Inferior parietal cortex (tissue), 1 donor: ENCODE measurements around the gene FNDC3B.
"Not testable (repeated sequence)": the region's sequence is repeated elsewhere in the genome, so short reads cannot be mapped to it uniquely, and the experiment has no call there.

Experiments
- DNase-seq: peaks from one replicate; pipeline ENCODE4 v3.0.0-alpha.2; 2016; ENCODE audit errors: extremely low spot score

FNDC3B gene

DNA sequence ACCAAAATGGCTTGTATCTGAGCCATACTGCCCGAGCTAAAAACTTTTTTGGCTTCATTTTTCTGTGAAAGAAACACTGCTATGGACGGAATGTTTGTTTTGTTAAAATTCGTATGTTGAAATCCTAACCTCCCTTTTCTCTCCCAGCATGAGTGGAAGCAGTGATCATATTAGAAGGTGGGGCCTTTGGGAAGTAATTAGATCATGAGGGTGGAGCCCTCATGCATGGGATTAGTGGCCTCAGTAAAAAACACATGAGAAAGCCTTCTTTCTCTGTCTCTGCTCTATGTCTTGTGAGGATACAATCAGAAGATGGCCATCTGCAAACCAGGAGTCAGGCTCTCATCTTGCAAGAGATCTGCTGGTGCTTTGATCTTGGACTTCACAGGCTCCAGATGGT lies 7.4 kb upstream of the FNDC3B start:
- DNase-seq: no peak

DNA sequence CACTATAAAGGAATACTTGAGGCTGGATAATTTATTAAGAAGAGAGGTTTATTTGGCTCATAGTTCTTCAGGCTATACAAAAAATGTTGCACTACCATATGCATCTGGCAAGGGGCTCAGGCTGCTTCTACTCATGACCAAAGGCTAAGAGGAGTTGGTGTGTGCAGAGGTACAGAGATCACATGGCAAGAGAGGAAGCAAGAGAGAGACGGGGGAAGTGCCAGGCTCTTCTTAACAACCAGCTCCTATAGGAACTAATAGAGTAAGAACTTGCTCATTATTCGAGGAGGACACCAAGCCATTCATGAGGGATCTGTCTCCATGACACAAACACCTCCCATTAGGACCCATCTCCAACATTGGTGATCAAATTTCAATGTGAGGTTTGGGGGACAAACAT lies 6.0 kb upstream of the FNDC3B start:
- DNase-seq: no peak

DNA sequence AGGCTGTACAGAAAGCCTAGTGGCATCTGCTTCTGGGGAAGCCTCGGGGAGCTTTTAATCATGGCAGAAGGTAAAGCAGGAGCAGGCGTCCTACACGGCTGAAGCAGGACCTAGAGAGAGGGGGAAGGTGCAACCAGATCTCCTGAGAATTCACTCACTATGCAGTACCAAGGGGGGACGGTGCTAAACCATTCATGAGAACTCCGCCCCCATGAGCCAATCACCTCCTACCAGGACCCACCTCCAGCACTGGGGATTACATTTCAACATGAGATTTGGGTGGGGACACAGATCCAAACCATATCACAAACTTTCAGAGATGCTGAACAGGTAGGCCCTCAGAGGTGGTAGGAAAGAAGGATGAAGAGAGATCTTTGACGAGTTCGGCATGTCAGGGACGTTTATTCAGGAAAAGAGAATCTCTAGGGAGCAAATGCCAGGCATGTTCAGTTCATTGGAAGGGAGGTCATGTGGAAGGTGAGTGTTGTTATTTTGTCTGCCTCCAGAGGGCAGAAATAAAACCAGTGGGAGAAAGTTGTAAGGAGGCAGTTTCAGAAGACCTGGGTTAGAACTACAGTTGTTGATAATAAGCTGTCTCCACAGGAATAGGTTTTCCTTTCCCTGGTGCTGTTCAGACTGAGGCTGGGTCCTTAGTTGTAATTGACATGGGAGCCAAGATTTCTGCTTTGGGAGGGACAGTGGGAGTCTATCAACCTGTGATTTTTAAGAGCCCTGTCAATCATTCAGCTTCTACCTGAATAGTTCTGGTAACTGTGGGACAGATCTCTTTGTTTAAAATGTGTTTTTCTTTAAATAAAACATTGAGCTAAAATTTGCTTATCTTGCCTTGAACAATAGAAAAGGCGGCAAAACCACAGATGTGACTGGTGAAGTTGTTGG lies 4.3 kb upstream of the FNDC3B start:
- DNase-seq: no peak

DNA sequence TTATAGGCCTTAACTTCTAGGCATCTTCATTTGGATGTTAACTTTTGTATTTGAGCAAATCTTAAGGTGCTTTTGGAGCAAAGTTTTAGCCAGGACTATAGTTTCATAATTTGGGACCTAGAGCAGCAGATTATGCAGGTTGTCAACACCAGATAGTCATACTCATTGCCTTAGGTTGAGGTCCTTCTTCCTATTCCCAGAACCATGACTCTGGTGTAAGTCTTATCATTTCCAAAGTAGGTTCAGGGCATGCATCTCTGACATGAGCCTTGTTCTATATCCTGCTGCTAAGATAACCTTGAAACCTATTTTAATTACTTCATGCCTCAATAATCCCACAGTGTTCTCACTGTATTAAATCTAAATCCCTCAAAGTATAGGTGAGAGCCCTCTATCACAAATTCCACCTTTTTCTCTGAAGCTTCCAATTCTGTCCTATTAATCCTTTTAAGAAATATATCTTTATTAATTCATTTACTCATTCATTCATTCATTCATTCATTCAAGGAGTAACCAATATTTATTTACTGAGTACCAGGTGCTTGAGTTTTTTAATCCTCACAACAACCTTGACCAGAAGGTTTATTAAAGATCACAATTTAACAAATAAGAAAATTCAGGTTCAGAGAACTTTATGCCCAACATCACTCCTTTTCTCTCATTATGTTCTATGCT lies 2.7 kb upstream of the FNDC3B start:
- no peak for DNase-seq

DNA sequence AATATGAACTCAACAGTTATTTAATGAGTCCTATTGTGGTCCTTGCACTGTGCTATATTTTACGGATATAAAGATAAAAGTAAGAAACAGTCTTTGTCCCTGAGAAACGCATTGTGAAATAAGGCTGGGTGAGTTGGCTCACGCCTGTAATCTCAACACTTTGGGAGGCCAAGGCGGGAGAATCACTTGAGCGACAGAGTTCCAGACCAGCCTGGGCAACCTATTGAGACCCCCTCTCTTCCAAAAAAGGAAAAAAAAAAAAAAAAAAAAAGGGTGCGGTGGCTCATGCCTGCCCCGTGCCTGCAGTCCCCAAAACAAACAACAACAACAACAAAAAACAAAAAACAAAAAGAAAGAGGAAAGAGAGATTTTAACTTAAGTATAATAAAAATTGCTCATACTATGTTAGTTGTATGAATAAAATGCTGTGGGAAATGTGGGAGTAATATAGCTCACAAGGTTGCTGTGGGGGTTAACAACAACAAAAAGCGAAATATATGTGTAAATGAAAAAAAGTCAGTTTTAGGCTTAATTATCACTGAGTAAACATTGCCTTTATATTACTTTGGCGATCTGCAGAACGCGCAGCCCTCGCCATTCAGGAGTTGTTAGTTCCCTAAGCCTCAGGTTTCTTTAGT lies 461 bp upstream of the FNDC3B start:
- DNase-seq: no peak

DNA sequence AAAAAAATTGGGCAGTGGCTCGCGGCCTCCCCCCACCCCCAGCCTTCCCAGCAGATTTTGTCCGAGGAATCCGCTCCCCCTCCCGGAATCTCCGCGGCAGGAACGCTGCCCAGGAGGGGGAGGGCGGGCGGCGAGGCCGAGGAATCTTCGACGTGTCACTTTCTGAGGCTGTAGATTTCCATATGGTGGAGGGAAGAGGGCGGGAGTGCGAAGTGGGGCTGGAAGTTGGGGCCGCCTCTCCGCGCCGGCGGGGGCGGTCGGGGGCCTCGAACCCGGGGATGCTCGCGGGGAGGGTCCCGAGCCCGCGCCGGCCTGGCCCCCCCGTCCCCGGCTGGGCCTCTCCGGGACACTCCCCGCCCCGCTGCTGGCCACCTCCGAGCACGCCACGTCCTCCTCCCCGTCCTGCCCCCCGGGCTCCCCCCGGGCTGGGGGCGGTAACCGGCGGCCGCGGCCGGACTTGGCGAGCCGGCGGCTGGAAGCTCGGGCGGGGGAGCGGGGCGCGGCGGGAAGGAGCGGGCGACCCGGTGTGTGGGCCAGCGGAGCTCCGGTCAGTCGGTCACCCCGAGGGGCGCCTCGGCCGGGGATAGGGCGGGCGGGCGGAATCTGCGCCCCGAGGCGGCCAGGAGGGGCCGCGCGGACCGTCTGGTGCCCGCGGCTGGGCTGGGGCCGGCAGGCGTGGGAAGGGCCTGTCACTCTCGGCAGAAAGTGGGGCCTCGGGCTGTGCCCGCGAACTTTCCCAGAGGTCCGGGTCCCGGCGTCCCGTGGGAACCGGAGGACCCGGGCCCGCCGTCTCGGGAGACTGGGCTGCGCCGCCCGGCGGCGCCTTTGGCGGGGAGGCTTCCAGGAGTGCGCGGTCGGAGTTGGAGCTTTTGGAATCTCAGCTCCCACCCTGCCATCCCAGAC lies 951 bp downstream of the FNDC3B start:
- no peak for DNase-seq

DNA sequence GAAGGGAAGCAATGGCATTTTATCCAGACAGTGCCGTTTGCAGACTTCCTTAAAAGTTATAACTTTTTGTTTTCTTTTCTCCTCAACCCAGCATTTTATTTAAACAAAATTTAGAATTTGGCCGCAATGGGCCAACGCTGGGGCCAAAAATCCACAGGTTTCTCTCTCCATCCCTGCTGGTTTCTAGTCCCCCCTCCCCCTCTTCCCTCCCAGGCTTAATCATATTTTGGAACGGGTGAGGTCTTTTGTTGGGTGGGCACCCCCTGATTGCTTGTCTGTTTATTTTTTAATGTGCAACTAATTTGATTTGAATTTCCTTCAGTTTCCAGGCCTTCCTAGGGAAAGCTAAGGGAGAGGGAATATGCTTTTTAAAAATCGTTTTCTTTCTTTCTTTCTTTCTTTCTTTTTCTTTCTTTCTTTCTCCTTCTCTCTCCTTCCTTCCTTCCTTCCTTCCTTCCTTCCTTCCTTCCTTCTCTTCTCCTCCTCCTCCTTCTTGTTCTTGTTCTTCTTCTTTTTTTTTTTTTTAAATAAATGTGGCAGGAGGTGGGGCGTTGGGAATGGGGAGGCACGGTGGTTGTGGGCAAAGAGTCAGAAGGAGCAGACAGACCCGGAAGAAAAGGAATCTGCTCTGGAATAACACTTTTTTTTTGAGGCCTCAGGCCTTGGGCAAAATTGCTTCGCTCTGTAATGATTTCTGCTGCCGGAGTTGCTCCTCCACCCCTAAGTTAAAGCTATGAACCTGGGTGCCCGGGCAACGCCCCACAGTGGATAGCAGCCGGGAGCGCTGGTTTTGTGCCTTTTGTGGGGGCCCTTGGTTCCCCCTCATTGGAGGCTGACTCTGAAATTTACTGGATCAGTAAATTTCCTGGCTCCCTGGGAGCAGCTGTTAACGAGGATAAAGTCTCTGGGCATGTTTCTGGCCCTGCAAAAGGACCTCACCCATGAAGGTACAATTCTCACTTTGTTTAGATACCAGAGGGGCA lies 1.9 kb downstream of the FNDC3B start:
- no peak for DNase-seq

DNA sequence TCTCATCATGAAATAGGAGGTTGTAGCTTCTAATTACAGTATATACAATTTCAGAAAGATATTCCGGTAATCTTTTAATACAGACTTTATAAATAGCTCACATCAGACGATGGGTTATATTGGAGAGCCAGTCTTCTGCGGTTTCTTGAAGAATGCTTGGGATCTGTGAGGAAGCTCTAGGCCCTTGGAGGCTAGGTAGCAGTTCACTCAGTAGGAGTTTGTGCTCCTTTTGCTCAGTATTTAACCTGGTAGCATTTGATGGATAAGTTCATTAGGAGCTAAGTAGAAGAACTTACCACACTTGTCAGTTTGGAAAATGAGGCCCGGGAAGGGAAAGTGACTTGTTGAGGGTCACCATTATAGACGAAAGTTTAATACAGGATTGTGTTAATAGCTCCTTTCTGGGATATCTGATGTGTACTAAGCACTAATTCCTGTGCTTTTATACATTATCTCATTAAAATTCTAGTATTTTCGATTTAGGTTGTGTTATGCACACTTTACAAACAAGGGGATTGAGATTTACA lies 2.8 kb downstream of the FNDC3B start:
- no peak for DNase-seq

DNA sequence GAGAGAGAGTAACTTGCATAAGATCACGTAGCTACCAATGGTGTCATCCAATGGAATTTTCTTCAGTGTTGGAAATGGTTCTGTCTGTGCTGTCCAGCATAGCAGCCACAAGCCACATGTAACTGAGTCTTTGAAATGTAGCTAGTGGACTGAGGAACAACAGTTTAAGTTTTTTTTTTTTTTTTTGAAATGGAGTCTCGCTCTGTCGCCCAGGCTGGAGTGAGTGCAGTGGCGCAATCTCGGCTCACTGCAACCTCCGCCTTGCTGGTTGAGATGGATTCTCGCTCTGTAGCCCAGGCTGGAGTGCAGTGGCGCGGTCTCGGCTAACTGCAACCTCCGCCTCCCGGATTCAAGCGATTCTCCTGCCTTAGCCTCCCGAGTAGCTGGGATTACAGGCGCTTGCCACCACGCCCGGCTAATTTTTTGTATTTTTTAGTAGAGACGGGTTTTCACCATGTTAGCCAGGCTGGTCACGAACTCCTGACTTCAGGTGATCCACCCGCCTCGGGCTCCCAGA lies 3.3 kb downstream of the FNDC3B start:
- DNase-seq: not testable (repeated sequence)

DNA sequence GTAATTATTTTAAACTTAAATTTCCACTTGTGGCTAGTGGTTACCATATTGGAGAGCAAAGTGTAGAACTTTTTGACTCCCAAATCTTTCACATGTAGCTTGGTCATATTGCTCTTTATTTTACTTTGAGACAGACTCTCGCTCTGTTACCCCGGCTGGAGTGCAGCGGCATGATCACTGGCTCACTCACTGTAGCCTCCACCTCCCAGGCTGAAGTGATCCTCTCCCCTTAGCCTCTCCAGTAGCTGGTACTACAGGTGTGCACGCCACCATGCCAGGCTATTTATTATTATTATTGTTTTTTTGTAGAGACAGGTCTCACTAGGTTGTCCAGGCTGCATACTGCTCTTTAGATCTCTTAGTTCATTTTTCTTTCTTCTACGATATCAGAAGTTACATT lies 3.9 kb downstream of the FNDC3B start:
- DNase-seq: no peak

DNA sequence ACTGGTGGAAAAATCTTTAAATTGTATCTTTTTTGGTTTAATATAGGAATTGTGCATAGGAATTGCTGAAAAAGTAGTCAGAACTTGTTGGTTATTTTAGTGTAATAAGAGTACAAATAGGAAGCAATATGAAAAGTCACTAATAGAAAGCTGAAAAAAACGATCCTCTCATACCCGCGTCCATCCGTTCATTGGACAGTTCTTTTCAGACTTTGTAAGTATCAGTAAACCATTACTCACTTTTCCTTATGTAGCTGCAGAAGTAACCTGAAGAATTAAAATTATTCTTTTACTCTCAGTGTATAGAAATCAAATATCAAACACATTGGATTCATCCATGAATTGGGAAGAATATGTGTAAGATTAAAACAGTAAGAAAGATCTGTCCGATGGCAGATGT lies 4.4 kb downstream of the FNDC3B start:
- no peak for DNase-seq

DNA sequence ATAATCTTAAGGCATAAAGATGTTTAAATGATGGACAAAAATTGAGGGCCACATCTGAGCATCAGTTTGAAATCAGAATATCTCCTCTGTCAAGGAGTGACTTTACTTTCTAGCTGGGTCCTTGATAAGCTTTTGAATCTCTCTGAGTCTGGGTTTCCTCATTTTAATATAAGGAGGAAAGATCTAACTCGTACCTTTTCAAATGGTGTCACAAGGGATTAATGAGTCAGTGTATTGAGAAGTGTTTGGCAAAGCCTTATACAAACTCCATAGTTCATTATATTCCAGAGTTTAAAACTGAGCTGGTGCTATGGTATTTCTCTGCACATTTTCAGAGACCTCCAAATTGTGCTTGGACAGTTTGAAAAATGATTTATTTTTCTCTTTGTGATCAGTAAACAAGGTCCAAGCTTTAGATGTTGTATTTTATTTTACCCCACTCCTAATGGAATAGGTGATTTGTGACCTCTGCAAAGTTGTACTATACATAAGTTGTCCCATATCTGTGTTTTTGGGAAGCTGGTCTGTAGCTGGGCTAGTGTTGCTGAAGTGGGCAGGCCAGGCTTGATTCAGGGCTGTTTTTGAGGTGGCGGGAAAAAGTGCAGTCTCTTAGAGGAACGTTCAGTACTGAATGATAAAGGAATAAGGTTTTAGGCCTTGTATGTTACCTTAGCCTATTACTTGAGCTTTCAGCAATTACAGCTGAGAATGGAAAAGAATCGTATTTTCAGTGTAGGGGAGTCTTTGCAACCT lies 5.6 kb downstream of the FNDC3B start:
- no peak for DNase-seq

DNA sequence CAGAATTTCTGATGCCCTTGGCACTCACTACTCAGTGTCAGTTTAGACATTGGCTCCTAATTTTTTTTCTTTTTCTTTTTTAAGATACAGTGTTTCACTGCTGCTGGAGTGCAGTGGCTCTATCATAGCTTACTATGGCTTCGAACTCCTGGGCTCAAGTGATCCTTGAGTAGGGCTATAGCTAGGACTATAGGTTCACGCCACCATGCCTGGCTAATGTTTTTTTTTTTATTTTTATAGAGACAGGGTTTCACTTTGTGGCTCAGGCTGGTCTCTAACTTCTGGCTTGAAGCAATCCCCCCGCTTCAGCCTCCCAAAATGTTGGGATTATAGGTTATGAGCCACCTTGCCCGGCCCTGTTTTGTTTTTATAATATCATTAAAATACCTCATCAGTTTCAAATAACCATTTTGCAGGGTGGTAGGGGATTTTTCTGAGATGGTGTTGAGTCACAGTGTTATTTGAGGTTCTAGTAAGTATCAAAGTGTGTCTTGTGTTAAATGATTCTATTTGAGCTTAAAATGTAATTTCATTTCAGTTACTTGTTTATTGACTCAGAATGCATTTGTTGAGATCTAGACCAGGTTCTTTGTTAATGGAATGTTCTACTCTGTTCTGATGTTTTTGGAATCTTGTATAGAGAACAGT lies 7.0 kb downstream of the FNDC3B start:
- DNase-seq: no peak

DNA sequence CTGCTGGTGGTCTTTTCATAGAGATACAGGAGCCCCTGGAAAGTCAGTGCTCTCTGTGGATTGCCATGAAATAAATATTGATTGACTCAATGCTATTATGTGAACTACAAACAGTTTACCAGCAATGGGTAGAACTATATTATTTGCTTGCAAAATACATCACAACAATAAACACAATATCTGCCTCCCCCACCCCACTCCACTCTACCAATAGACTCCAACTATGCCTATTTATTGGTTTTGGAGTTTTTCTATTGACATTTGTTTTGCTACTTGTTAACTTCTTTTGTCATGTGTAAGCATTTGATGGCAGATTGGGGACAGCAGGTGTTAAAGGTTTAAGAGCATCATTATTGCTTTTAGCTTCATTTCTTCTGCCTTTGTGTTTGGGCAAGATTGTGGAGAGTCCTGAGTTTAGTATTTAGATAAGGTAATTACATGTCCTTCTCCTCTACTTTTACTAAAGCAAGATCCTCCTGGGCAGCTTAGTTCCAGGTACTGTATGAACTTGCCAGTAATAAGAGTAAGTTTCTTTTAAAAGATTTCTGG lies 8.3 kb downstream of the FNDC3B start:
- DNase-seq: no peak

DNA sequence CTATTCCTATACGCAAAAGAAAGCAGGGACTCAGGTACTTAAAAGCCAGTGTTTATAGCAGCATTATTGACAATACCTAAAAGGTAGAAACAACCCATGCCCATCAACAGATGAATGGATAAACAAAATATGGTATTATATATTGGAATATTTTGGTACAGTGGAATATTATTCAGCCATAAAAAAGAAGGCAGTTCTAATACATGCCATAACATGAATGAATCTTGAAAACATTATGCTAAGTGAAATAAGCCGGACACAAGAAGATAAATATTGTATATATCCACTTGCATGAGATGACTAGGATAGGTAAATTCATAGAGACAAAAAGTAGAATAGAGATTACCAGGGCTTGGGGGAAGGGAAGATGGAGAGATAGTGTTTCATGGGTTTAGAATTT lies 9.2 kb downstream of the FNDC3B start:
- no peak for DNase-seq

DNA sequence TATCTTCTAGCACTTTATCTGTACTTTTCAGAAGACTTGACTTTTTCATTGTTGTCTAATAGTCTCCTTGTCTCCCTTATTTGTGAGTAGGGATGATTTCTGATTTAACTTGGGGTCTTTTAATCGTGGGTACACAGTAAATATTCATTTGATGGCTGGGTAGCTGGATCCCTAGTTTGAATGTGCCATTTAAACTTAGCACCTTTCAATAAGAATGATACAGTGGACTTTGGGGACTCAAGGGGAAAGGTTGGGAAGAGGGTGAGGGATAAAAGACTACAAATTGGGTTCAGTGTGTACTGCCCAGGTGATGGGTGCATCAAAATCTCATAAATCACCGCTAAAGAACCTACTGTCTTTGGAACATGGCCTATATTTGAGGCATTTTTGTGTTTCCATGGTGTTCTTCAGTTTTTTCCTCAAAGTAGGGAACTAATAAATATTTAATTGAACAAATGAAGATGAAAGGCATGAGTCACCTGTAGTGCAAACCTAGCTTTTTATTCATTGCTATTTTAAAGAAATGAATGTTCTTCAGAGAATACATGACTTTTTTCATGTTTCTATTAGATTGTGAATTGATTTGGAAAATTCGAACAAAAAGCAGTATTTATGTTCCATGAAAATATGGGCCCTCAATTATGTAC lies 12.1 kb downstream of the FNDC3B start:
- no peak for DNase-seq

DNA sequence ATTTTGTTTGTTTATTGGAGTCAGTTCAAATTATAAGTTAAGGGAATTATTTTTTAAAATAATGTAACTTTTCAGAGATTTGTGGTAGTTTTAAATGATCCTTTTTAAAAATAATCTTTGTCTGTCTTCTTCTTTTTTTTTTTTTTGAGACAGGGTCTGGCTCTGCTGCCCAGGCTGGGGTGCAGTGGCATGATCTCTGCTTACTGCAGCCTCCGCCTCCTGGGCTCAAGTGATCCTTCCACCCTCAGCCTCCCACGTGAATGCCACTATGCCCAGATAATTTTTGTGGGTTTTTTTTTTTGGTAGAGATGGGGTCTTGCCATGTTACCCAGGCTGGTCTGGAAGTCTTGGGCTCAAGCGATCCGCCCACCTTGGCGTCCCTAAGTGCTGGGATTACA lies 12.6 kb downstream of the FNDC3B start:
- DNase-seq: no peak

DNA sequence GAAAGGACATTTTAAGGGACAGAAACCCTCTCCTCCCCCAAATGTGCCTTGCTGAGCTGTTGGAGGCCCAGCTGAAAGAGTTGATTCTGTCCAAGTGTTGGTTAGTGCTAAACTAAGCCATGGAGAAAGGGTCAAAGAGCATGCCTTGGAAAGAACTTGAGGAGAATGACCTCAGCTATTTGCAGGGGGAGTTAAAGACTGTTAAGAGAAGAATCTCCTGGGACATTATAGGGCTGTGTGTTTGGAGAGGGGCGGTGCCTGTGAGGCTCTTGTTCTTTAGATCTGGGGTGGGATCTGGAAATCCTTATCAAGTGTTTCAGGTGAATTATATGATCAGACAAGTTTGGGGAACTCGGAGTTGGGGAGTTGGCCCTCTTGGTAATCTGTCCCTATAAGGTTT lies 13.0 kb downstream of the FNDC3B start:
- no peak for DNase-seq
